Measurements from ENCODE around the gene DNAJC15.

DNA sequence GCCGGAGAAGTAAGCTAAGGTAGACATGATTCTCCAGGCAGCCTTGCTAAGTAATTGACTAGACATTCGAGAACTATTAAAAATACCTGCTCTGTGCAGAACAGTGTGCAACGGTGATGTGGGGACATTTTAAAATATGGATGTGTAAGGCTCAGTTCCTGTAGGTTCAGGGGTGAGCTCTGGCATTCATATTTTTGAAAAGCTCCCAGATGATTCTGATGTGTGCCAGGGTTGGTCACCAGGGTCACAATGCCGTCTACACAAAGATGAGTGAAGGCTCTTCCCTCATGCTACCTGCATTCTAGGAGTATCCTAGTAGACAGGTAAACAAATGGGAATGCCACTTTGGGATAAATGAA lies 30.6 kb upstream of the DNAJC15 start:
- TF ChIP-seq POLR2A (IDR thresholded peaks at IDR 0.05) = no peak
- TF ChIP-seq, protein P1, sequence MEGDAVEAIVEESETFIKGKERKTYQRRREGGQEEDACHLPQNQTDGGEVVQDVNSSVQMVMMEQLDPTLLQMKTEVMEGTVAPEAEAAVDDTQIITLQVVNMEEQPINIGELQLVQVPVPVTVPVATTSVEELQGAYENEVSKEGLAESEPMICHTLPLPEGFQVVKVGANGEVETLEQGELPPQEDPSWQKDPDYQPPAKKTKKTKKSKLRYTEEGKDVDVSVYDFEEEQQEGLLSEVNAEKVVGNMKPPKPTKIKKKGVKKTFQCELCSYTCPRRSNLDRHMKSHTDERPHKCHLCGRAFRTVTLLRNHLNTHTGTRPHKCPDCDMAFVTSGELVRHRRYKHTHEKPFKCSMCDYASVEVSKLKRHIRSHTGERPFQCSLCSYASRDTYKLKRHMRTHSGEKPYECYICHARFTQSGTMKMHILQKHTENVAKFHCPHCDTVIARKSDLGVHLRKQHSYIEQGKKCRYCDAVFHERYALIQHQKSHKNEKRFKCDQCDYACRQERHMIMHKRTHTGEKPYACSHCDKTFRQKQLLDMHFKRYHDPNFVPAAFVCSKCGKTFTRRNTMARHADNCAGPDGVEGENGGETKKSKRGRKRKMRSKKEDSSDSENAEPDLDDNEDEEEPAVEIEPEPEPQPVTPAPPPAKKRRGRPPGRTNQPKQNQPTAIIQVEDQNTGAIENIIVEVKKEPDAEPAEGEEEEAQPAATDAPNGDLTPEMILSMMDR (IDR thresholded peaks at IDR 0.05) = no peak

All from thyroid gland (tissue), 4 donors.